GM13976 (cell line): ENCODE measurements around the gene SDK1.

ENCODE experiments used
- DNase-seq: peaks from one replicate; pipeline ENCODE4 v3.0.0; 2012; ENCODE audit warnings: low spot score
- in situ Hi-C: fragments of 300-500 bp; cut with MboI; formaldehyde crosslinking; loops from one replicate; pipeline ENCODE4 v1.12.0; 2022; ENCODE audit warnings: low sequenced_read_pairs, mixed read lengths, inconsistent platforms; ENCODE audit not compliant: unreplicated experiment
- TF ChIP-seq, protein P1 (sequence below): IDR thresholded peaks from 2 replicates; pipeline ENCODE4 v1.5.1; 2012; ENCODE audit warnings: borderline replicate concordance, mild to moderate bottlenecking; ENCODE audit not compliant: insufficient read depth; ENCODE audit errors: extremely low read depth, missing control alignments, control extremely low read depth

Gene SDK1

DNA sequence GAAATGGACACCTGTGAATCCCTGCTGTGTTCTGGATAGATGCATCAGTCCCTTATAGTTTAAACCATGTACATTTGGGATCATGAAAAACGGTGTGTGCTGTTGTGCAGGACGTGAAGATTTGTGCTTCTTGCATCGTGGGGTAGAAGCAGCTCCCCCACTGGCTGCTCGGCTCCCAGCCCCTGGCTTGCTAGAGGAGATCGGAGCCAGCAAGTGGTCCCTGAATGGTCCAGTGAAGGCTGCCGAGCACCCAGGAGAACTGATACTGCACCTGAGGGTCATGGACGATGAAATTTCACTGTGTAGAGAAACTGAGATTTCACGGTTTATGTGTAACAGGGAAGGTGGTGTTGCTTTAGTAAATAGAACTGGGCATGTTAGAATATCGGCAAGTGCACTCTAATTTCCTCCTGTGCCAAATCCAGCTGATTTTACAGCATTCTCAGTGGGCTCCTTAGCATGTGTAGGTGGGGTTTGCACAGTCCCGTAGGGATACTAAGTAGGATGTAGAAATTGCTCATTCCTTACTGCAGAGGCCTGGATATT lies 726.0 kb downstream of the SDK1 start:
- DNase-seq = no peak
- in situ Hi-C loops = no loop called here
- TF ChIP-seq, protein P1, sequence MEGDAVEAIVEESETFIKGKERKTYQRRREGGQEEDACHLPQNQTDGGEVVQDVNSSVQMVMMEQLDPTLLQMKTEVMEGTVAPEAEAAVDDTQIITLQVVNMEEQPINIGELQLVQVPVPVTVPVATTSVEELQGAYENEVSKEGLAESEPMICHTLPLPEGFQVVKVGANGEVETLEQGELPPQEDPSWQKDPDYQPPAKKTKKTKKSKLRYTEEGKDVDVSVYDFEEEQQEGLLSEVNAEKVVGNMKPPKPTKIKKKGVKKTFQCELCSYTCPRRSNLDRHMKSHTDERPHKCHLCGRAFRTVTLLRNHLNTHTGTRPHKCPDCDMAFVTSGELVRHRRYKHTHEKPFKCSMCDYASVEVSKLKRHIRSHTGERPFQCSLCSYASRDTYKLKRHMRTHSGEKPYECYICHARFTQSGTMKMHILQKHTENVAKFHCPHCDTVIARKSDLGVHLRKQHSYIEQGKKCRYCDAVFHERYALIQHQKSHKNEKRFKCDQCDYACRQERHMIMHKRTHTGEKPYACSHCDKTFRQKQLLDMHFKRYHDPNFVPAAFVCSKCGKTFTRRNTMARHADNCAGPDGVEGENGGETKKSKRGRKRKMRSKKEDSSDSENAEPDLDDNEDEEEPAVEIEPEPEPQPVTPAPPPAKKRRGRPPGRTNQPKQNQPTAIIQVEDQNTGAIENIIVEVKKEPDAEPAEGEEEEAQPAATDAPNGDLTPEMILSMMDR = no peak

DNA sequence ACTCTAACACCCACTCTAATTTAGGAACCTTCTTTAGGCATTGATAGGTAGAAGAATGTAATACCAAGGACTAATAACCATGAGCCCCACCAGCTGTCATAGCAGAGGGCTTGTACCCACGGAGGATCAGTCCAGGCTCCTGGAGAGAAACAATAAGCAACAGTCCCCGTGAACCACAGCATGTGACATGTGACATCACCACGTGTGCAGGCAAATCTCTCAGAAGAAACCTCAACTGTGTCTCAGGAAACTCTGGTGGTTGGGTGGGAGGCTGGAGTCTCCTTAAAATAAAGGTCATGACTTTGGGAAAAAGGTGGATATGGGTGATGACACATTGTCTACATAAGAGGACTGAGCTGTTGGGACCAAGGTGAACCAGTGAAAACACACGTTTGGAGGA lies 727.2 kb downstream of the SDK1 start:
- TF ChIP-seq, protein P1 = no peak
- DNase-seq = no peak

DNA sequence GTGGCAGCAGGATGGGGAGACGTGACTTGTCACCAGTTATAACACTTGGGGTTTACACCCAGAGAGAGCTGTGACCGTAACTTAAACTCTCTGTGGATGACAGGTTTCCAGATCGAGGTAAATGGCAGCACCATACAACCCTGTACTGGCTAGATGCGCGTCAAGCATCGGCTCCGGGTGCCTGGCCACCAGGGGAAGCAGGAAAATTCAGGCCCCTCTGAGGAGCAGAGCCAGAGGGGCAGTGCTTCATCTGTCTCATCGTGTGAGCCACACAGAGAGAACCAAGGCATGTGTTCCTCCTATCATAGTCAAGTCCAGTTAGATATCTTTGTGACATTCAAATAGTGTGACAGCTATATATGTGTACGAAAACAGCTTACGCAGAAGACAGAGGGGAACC lies 728.9 kb downstream of the SDK1 start:
- in situ Hi-C loops = no loop called here
- TF ChIP-seq, protein P1 = no peak
- DNase-seq = no peak

More for the DNA sequence above, 727.2 kb downstream of the SDK1 start:
- in situ Hi-C loops = no loop called here

DNA sequence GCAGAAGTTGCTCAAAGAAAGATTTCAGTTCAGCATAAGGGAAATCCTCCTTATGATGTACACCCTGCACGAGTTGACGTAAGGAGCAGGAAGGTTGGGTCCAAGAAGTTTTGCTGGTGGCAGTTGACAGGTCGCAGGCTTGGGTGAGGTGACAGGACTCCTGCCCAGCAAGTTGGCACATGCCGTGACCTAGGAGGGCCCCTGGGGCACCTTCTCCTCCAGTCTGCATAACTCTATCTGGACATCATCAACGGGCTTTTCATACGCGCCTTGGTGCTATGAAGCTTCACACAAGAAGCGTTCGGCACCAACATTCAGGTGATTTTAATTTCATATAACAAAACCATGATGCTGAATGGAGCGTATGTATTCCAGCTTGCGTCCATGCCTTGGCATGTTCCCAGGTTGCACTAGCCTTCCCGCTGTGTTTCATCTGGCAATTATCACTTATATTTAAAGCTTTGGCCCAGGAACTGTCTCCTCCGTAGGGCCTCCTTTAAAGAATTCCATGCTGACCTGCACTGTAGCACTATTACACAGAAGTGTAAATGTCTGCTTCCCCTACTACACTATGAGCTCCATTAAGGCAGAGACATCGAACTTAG lies 729.4 kb downstream of the SDK1 start:
- TF ChIP-seq, protein P1 = no peak
- DNase-seq = no peak
- in situ Hi-C loops = no loop called here

DNA sequence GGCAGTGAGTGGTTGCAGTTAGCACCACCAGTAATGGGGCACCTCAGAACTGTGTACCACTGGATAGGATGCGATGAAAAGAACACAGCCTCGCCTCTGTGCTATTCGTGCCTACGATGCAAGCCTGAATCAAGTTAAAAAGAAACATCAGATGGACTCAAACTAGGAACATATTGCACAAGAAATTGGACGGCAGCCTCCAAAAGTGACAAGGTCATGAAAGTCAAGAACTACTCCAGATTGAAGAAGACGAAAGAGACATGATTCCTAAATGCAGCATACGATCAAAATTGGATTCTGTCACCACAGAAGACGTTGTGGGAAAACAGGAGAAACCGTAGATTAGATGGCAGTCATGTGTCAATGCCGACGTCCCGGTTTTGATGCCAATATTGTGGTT lies 732.9 kb downstream of the SDK1 start:
- TF ChIP-seq, protein P1 = no peak
- no peak for DNase-seq
- in situ Hi-C loops = no loop called here

DNA sequence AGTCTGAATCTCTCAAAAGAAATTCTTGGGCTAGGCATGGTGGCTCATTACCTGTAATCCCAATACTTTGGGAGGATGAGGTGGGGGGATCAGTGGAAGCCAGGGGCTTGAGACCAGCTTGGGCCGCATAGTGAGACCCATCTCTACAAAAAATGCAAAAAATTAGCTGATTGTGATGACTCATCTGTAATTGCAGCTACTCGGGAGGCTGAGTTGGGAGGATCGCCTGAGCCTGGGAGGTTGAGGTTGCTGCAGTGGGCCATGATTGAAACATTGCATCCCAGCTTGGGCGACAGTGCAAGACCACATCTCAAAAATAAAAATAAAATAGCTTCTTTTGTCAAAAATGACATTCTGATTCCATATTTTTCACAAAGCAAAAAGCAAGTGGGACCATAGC lies 736.3 kb downstream of the SDK1 start:
- TF ChIP-seq, protein P1 = no peak
- in situ Hi-C loops = no loop called here
- no peak for DNase-seq
